ENCODE measurements around the gene TSPAN9.

Gene TSPAN9

DNA sequence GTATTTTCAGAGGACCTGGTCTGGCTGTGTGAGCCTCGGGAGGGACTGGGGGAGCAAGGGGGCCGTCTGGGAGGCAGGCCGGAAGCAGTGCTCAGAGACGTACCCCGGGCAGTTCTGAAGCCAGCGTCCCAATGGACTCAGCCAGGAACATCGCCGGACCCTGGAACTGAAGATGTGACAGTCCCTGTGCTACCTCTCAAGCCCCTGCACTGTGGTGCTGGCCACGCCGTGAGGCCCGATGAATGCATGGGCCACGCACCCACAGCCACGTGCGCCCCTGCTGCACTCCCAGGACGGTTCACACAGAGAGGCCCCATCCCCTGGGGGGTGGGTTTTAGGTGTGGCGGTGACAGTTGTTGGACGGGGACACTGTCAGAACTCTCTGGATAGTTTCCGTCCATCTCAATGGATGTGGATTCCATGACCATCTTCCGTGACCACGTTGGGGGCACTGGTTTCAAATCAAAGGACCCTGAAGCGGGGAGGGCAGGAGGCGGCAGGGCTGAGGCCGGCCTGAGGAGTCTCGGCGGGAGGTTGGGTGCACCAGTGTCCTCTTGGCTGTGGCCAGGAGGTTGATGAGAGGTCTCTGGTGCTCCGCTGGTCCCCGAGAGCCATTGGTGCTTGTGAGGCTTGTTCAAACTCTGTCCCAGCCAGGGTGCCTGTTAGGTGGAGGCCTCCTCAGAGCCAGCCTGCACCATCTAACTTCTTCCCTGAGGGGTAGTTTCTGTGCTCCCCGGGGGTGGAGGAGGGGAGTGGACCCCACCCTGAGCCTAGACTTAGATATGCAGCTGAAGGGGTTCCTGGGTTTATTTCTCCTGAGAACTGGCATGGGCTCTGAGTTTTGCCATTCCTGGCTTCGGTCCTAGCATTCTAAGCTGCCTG, 36.3 kb upstream of the TSPAN9 start:
- no peak overlapping the region for H3K27ac Mint-ChIP-seq
- H3K27me3 Mint-ChIP-seq: peaks cover 20% of the 10 kb centered on the region
- no peak overlapping the region for H3K4me3 Mint-ChIP-seq
- no peaks in the 10 kb centered on the region for H3K36me3 Mint-ChIP-seq
- no peaks in the 10 kb centered on the region for H3K9me3 Mint-ChIP-seq
- no peaks in the 10 kb centered on the region for H3K4me1 Mint-ChIP-seq

DNA sequence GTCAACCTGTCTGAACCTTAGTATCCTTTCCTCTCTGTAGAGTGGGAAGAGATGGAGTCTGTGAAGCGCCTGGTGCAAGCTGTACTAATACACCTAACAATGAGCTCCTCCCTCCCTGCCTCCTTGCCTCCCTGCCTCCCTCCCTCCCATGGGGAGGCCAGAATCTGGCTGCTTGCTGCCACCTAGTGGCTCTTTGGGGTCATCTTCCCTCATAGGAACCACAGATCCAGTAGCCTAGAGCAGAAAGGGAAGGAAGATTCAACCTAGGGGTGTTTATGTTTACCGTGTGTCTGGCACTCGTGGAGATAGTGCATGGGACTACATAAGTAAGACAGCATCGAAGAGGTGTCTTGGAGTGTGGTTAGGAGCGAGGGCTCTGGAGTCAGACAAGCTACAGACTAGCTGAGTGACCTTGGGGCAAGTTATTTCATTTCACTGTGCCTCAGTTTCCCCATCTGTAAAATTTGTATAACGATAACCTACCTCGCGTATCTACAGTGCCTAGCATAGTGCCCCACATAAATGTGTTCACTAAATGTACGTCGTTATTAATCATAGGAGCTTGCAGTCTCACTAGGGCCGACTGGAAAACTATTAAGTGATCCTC, 35.5 kb upstream of the TSPAN9 start:
- Mint-ChIP-seq H3K27me3 (peaks cover 24% of the 10 kb centered on the region), H3K9me3 (no peaks in the 10 kb centered on the region), H3K4me1 (no peaks in the 10 kb centered on the region), H3K4me3 (no peak overlapping the region), H3K27ac (peak overlapping the region; percentile 17), H3K36me3 (no peaks in the 10 kb centered on the region)

DNA sequence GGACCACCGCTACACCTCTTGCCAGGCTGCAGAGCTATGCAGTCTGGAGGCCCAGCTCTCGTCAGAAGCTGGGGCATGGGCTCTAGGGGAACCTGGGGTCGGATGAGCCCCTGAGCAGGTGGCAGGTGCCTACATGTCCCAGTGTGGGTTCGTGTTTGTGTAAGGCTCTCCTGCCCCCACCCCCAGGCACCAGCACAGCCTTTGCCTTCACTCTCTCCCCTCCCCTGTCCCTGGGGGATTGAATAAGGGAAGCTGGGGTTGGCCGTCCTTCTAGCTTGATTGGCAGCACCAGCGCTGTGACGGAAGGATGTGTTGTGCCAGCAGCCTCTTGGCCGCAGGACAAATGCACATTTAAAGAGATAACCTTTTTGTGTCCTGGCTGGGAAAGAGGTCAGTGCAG, 34.8 kb upstream of the TSPAN9 start:
- H3K36me3 Mint-ChIP-seq: no peaks in the 10 kb centered on the region
- no peaks in the 10 kb centered on the region for H3K4me1 Mint-ChIP-seq
- H3K4me3 Mint-ChIP-seq: no peak overlapping the region
- peaks cover 24% of the 10 kb centered on the region for H3K27me3 Mint-ChIP-seq
- no peaks in the 10 kb centered on the region for H3K9me3 Mint-ChIP-seq
- H3K27ac Mint-ChIP-seq: no peak overlapping the region

- H3K27me3 Mint-ChIP-seq: peaks cover 26% of the 10 kb centered on the region
- no peak overlapping the region for H3K27ac Mint-ChIP-seq
- H3K9me3 Mint-ChIP-seq: no peaks in the 10 kb centered on the region
- H3K4me1 Mint-ChIP-seq: no peaks in the 10 kb centered on the region
- H3K4me3 Mint-ChIP-seq: no peak overlapping the region
- H3K36me3 Mint-ChIP-seq: no peaks in the 10 kb centered on the region
Observed at GRCh38 chr12:3042826-3043225, 34.4 kb upstream of the TSPAN9 start.

DNA sequence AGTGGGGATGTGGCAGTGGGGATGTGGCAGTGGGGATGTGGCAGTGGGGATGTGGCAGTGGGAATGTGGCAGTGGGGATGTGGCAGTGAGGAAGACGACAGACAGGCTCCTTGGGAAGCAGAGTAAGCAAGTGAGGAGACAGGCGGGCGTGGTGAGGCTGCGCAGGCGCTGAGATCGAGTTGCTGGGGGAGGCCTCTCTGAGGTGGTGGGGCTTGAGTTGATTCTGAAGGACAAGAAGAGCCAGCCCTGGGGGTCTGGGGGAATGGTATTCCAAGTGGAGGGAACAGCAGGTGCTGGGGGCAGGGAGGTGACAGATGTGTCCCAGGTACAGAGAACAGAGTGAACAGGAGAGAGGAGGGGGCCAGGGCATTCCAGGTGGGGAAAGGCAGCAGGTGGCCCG, 33.8 kb upstream of the TSPAN9 start:
- no peaks in the 10 kb centered on the region for H3K9me3 Mint-ChIP-seq
- H3K4me1 Mint-ChIP-seq: no peaks in the 10 kb centered on the region
- H3K27ac Mint-ChIP-seq: no peak overlapping the region
- H3K36me3 Mint-ChIP-seq: no peaks in the 10 kb centered on the region
- no peak overlapping the region for H3K4me3 Mint-ChIP-seq
- peaks cover 28% of the 10 kb centered on the region for H3K27me3 Mint-ChIP-seq

DNA sequence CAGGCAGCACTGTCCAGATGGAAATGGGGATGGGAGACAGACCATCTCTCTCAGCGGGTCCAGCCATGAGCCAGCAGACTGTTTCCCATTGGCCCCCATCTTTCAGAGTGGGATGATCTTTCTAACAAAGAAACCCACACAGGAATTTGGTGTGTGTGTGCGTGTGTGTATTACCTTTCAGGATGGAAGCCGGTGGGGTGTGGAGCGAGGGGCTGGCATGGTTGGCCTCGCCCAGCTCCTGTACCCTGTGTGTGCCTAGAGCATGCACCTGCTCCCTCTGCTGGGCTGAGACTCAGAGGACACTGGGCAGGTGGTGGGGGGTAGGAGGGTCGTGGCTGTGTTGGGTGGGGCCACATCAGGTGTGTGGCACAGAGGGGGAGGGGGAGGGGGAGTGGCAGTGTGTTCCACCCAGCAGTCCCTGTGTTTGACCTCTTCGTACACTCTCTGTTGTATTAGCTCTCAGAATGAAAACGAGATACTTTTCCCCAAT, 33.0 kb upstream of the TSPAN9 start:
- Mint-ChIP-seq H3K27ac (no peak overlapping the region), H3K9me3 (no peaks in the 10 kb centered on the region), H3K4me3 (no peak overlapping the region), H3K27me3 (peaks cover 28% of the 10 kb centered on the region), H3K36me3 (no peaks in the 10 kb centered on the region), H3K4me1 (no peaks in the 10 kb centered on the region)

DNA sequence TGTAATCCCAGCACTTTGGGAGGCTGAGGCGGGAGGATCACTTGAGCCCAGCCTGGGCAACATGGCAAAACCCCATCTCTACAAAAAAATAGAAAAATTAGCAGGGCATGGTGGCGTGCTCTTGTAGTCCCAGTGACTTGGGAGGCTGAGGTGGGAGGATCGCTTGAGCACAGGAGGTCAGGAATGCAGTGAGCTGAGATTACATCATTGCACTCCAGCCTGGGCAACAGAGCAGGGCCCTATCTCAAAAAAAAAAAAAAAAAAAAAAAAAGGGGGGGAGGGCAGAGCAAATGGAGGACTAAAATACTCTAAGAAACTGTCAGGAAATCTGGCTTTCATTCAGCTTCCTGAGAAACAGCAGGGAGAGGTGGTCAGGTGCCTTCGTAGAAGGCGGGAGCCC, 31.7 kb upstream of the TSPAN9 start:
- peaks cover 30% of the 10 kb centered on the region for H3K27me3 Mint-ChIP-seq
- no peak overlapping the region for H3K4me3 Mint-ChIP-seq
- H3K36me3 Mint-ChIP-seq: no peaks in the 10 kb centered on the region
- no peaks in the 10 kb centered on the region for H3K9me3 Mint-ChIP-seq
- no peak overlapping the region for H3K27ac Mint-ChIP-seq
- no peaks in the 10 kb centered on the region for H3K4me1 Mint-ChIP-seq

DNA sequence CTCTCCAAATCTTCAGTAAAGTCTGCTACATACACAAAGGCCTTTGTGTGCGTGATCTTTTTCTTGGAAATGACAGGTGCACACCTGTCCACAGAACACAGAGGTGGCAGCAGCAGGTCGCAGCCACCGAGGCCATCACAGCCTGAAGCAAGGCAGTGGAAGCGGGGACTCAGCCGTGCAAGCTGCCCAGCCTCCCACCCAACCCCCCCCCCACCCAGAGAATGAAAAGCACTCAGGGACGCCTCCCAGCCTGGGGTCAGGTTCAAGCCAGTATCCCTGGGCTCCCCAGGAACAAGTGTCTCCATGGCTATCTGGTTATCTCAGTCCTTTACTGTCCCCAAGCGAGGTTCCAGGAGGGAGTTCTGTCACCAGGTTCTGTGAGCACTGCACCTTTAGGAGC, 31.2 kb upstream of the TSPAN9 start:
- H3K4me1 Mint-ChIP-seq: no peaks in the 10 kb centered on the region
- H3K36me3 Mint-ChIP-seq: no peaks in the 10 kb centered on the region
- no peak overlapping the region for H3K27ac Mint-ChIP-seq
- H3K9me3 Mint-ChIP-seq: no peaks in the 10 kb centered on the region
- no peak overlapping the region for H3K4me3 Mint-ChIP-seq
- peaks cover 30% of the 10 kb centered on the region for H3K27me3 Mint-ChIP-seq

DNA sequence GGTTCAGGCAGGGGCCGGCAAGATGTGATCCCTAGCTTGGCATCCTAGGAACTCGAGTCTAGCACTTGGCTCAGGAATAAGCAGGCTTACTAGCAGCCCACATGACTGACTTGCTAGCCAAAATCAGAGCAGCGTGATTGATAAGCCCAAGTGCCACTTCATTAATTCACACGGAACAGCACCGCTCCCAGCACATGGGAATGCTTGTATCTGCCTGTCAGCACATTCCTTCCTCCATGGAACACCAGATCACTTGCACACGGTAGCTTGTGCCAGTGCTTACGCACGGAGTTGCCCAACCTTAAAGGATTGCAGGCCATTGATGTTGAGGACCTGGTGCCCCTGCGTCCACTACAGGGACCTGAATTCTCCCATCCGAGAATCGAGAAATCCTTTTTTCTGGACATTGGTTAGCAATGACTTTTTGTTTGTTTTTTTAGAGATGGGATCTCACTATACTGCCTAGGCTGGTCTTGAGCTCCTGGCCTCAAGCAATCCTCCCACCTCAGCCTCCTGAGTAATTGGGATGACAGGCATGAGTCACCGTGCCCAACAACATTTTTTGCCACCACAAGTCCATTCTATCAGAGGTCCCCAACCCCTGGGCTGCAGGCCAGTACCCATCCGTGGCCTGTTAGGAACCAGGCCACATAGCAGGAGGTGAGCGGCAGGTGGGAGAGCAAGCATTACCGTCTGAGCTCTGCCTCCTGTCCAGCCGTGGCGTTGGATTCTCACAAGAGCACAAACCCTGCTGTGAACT, 30.6 kb upstream of the TSPAN9 start:
- Mint-ChIP-seq H3K4me1 (no peaks in the 10 kb centered on the region), H3K4me3 (no peak overlapping the region), H3K27ac (no peak overlapping the region), H3K9me3 (no peaks in the 10 kb centered on the region), H3K27me3 (peaks cover 31% of the 10 kb centered on the region), H3K36me3 (no peaks in the 10 kb centered on the region)

DNA sequence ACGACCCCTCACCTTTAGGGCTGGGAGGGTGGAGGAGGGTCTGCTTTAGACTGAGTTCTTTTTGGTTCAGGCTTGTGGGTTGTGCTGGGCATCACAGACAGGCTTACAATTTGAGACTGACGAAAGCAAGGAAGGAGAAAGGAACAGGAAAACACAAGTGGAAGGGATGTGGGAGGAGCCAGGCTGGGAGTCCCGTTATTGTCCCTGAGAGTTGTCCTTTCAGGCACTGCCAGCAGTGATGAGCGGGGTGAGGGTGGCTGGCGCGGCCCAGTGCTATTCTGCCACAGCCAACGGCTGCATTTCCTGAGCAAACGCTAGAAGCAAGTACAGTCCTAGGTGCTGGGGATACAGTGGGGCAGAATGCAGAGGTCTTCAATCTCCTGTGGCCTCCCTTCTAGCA, 29.2 kb upstream of the TSPAN9 start:
- Mint-ChIP-seq H3K36me3 (no peaks in the 10 kb centered on the region), H3K27me3 (peaks cover 22% of the 10 kb centered on the region), H3K9me3 (no peaks in the 10 kb centered on the region), H3K27ac (no peak overlapping the region), H3K4me1 (no peaks in the 10 kb centered on the region), H3K4me3 (no peak overlapping the region)

- no peaks in the 10 kb centered on the region for H3K9me3 Mint-ChIP-seq
- H3K27me3 Mint-ChIP-seq: peaks cover 20% of the 10 kb centered on the region
- no peaks in the 10 kb centered on the region for H3K4me1 Mint-ChIP-seq
- no peaks in the 10 kb centered on the region for H3K36me3 Mint-ChIP-seq
- no peak overlapping the region for H3K27ac Mint-ChIP-seq
- no peak overlapping the region for H3K4me3 Mint-ChIP-seq
Observed at GRCh38 chr12:3048540-3048939, 28.6 kb upstream of the TSPAN9 start.

DNA sequence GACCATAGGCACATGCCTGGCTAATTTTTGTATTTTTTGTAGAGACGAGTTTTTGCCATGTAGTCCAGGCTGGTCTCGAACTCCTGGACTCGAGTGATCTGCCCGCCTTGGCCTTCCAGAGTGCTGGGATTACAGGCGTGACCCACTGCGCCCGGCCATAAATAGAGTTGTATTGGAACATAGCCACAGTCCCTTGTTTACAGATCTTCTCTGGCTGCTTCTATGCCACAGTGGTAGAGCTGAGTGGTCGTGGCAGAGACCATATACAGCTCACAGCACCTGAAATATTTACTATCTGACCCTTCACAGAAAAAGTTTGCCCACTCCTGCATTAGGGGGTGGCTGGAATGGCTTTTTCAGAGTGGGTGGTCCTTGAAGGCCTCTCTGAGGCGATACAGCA, 28.0 kb upstream of the TSPAN9 start:
- Mint-ChIP-seq H3K36me3 (no peaks in the 10 kb centered on the region), H3K4me1 (no peaks in the 10 kb centered on the region), H3K27me3 (peaks cover 16% of the 10 kb centered on the region), H3K9me3 (no peaks in the 10 kb centered on the region), H3K27ac (no peak overlapping the region), H3K4me3 (no peak overlapping the region)

DNA sequence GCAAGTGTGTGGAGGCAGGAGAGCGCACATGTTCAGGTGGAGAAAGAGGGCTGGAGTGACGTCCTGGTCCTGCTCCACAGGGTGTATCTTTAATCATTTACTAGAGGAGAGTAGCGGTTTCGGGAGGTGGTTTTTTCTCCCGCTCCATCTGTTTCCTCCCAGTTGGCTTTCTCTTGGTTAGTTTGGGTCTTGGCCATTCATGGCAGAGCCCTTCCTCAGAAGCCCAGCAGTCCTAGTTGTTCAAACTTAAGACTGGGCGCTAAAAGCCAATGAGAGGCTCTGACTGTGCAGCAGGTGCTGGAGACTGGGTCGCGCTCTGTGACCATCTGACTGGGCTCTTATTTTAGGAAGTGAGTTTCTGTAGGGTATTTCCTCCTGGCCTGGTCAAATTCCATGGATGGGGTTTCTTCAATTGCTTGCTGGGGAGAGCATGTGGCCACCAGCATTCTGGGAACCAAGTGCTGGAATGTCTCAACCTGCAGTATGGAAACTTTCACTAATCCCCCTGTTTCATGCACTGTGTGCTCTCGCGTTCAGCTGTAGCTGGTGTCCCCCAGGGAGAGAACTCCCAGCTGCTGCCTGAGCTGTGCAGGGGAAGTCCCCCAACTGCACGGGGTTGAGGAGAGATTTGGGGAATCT, 27.4 kb upstream of the TSPAN9 start:
- H3K4me3 Mint-ChIP-seq: no peak overlapping the region
- no peaks in the 10 kb centered on the region for H3K9me3 Mint-ChIP-seq
- no peak overlapping the region for H3K27ac Mint-ChIP-seq
- H3K4me1 Mint-ChIP-seq: no peaks in the 10 kb centered on the region
- peaks cover 16% of the 10 kb centered on the region for H3K27me3 Mint-ChIP-seq
- no peaks in the 10 kb centered on the region for H3K36me3 Mint-ChIP-seq

DNA sequence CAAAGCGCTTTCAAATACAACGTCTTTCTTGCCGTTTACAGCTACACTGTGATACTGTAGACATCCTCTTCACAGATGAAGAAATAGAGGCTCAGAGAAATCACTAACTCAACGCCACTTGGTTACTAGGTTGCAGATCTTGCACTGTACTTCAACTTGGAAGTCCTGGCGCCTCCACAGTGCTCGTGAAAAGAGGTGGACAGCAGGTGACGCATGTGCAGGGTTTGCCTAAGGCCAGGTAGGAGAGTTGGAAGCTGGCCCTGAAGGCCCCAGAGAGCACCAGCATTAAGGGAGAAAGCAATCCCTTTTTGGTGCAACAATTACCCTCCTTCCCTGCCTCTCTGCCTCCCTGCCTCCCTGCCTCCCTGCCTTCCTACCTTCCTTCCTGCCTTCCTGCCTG, 22.8 kb upstream of the TSPAN9 start:
- Mint-ChIP-seq H3K27me3 (peaks cover 9% of the 10 kb centered on the region), H3K9me3 (no peaks in the 10 kb centered on the region), H3K36me3 (no peaks in the 10 kb centered on the region), H3K27ac (no peak overlapping the region), H3K4me1 (no peaks in the 10 kb centered on the region), H3K4me3 (no peak overlapping the region)

- Mint-ChIP-seq H3K27me3 (peaks cover 10% of the 10 kb centered on the region), H3K4me1 (no peaks in the 10 kb centered on the region), H3K4me3 (no peak overlapping the region), H3K9me3 (no peaks in the 10 kb centered on the region), H3K36me3 (no peaks in the 10 kb centered on the region), H3K27ac (no peak overlapping the region)
Observed at GRCh38 chr12:3055026-3055703, 22.0 kb upstream of the TSPAN9 start.
